ENCODE results near the gene RELN.

Gene RELN

DNA sequence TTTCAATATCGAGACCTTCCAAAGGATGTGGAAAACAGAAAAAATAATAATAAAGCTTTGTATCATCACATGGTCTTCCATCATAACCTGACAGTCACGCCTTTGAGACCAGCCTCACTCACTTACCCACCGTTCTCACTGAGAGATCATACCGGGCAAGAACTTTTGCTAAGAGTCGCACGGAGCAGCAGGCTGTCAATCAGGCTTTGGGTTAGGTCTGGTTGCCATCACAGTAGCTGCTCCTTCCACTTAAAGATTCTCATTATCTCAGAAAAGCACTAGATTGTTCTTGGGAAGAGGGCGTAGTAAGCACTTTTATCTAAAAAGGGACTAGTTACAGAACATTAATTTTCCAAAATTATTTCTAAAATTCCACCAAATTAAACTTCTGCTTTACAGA lies 2.0 kb downstream of the RELN start:
- peaks cover 5% of the 10 kb centered on the region for H3K4me1 ChIP-seq (ENCODE audit: insufficient read depth, low read length)
- no peak overlapping the region for H3K4me3 ChIP-seq (ENCODE audit: low read length)
- peaks cover 78% of the 10 kb centered on the region for H3K27me3 ChIP-seq (ENCODE audit: insufficient read depth, low read length)
- no peaks in the 10 kb centered on the region for H3K36me3 ChIP-seq (ENCODE audit: insufficient read depth, low read length)
- H3K9me3 ChIP-seq (ENCODE audit: low read length): no peaks in the 10 kb centered on the region
- H2AFZ ChIP-seq (ENCODE audit: low read depth, low read length): no peak overlapping the region

DNA sequence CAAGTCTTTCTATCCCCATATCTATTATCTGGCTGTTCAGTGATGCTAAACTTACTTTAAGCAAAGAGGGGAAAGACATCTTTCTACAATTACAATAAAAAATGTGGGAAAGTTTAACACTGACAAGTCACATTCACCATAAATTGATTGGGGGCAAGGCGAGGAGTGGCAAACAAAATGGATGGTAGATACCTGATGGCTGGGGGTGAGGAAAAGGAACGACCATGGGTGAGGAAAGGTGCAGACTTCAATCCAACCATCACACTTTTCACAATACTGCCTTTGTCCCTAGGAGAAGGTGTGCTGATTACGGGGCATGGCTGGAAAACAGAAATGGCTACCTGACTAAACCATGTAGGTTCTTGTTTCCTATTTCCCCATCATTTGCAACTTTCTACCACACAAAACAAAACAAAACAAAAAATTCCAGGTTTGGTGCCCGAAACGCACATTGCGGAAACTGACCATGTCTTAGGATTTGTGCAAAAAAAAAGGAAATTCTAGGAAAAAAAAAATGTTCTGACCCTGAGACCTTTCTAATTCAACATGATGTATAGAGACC lies 3.8 kb downstream of the RELN start:
- Histone ChIP-seq H3K9me3 (ENCODE audit: low read length) (no peaks in the 10 kb centered on the region), H3K36me3 (ENCODE audit: insufficient read depth, low read length) (no peaks in the 10 kb centered on the region), H3K27me3 (ENCODE audit: insufficient read depth, low read length) (peaks cover 70% of the 10 kb centered on the region), H2AFZ (ENCODE audit: low read depth, low read length) (no peak overlapping the region), H3K4me3 (ENCODE audit: low read length) (no peak overlapping the region), H3K4me1 (ENCODE audit: insufficient read depth, low read length) (peaks cover 5% of the 10 kb centered on the region)

DNA sequence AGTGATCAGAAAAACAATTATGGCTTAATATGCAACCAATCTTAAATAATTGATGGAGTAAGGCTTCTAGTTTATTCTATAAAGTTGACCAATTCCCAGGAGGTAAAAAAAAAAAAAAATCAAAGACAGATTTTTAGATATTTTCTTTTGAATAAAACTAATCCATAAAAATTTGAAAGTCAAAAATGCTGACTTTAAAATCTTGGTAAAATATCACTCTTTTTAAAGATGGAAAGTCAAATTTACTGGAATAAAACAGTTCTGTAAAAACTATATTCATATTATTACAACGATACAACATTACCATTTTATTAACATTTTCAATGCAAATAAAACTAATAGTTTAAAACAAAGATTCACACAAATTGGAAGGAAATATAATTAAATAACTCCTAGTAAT lies 5.4 kb downstream of the RELN start:
- H2AFZ ChIP-seq (ENCODE audit: low read depth, low read length): no peak overlapping the region
- H3K36me3 ChIP-seq (ENCODE audit: insufficient read depth, low read length): no peaks in the 10 kb centered on the region
- H3K9me3 ChIP-seq (ENCODE audit: low read length): no peaks in the 10 kb centered on the region
- H3K4me3 ChIP-seq (ENCODE audit: low read length): no peak overlapping the region
- peaks cover 64% of the 10 kb centered on the region for H3K27me3 ChIP-seq (ENCODE audit: insufficient read depth, low read length)
- peaks cover 5% of the 10 kb centered on the region for H3K4me1 ChIP-seq (ENCODE audit: insufficient read depth, low read length)

GRCh38 chr7:103983201-103983977 lies 6.1 kb downstream of the RELN start:
- H3K27me3 ChIP-seq (ENCODE audit: insufficient read depth, low read length): peaks cover 58% of the 10 kb centered on the region

GRCh38 chr7:103981003-103981423 lies 8.4 kb downstream of the RELN start:
- Histone ChIP-seq H3K27me3 (ENCODE audit: insufficient read depth, low read length) (peaks cover 37% of the 10 kb centered on the region), H3K4me3 (ENCODE audit: low read length) (no peak overlapping the region), H2AFZ (ENCODE audit: low read depth, low read length) (no peak overlapping the region), H3K4me1 (ENCODE audit: insufficient read depth, low read length) (no peaks in the 10 kb centered on the region), H3K9me3 (ENCODE audit: low read length) (no peaks in the 10 kb centered on the region), H3K36me3 (ENCODE audit: insufficient read depth, low read length) (no peaks in the 10 kb centered on the region)

More at GRCh38 chr7:103983201-103983977, 6.1 kb downstream of the RELN start:
- Histone ChIP-seq H3K36me3 (ENCODE audit: insufficient read depth, low read length) (no peaks in the 10 kb centered on the region), H2AFZ (ENCODE audit: low read depth, low read length) (no peak overlapping the region), H3K4me1 (ENCODE audit: insufficient read depth, low read length) (no peaks in the 10 kb centered on the region), H3K9me3 (ENCODE audit: low read length) (no peaks in the 10 kb centered on the region), H3K4me3 (ENCODE audit: low read length) (no peak overlapping the region)

GRCh38 chr7:103972779-103973434 lies 16.6 kb downstream of the RELN start:
- Histone ChIP-seq H3K27me3 (ENCODE audit: insufficient read depth, low read length) (no peaks in the 10 kb centered on the region), H3K4me3 (ENCODE audit: low read length) (no peak overlapping the region)

GRCh38 chr7:103967401-103967800 lies 22.1 kb downstream of the RELN start:
- Histone ChIP-seq H3K27me3 (ENCODE audit: insufficient read depth, low read length) (no peaks in the 10 kb centered on the region), H3K4me3 (ENCODE audit: low read length) (no peak overlapping the region), H3K9me3 (ENCODE audit: low read length) (no peaks in the 10 kb centered on the region), H2AFZ (ENCODE audit: low read depth, low read length) (no peak overlapping the region), H3K36me3 (ENCODE audit: insufficient read depth, low read length) (no peaks in the 10 kb centered on the region), H3K4me1 (ENCODE audit: insufficient read depth, low read length) (no peaks in the 10 kb centered on the region)

More at GRCh38 chr7:103972779-103973434, 16.6 kb downstream of the RELN start:
- Histone ChIP-seq H3K36me3 (ENCODE audit: insufficient read depth, low read length) (no peaks in the 10 kb centered on the region), H3K9me3 (ENCODE audit: low read length) (no peaks in the 10 kb centered on the region), H2AFZ (ENCODE audit: low read depth, low read length) (no peak overlapping the region), H3K4me1 (ENCODE audit: insufficient read depth, low read length) (no peaks in the 10 kb centered on the region)

- Histone ChIP-seq H3K36me3 (ENCODE audit: insufficient read depth, low read length) (no peaks in the 10 kb centered on the region), H3K27me3 (ENCODE audit: insufficient read depth, low read length) (no peaks in the 10 kb centered on the region), H3K4me1 (ENCODE audit: insufficient read depth, low read length) (no peaks in the 10 kb centered on the region), H3K4me3 (ENCODE audit: low read length) (no peak overlapping the region), H2AFZ (ENCODE audit: low read depth, low read length) (no peak overlapping the region), H3K9me3 (ENCODE audit: low read length) (no peaks in the 10 kb centered on the region)
Observed at GRCh38 chr7:103966593-103967277, 22.7 kb downstream of the RELN start.

GRCh38 chr7:103964269-103964668 lies 25.2 kb downstream of the RELN start:
- Histone ChIP-seq H3K4me1 (ENCODE audit: insufficient read depth, low read length) (no peaks in the 10 kb centered on the region), H2AFZ (ENCODE audit: low read depth, low read length) (no peak overlapping the region), H3K36me3 (ENCODE audit: insufficient read depth, low read length) (no peaks in the 10 kb centered on the region), H3K27me3 (ENCODE audit: insufficient read depth, low read length) (peaks cover 4% of the 10 kb centered on the region), H3K4me3 (ENCODE audit: low read length) (no peak overlapping the region), H3K9me3 (ENCODE audit: low read length) (no peaks in the 10 kb centered on the region)

DNA sequence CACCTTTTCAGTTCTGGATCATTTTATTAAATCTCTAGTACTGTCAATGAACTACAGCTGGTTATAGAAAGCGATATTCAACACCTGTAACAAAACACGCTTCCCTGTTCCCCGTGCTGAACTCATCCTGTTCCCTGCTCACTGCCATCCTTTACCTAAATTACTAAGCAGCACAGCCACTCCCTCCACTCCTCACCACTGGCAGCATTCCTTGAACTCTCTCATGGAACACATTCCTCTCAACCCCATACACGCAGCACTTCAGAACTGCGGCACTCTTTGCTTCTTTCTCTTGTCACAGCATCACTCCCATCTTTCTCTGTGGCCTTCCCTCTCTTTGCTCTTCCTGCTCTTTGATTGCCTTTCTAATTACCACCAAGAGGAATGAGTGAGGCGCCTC lies 27.4 kb downstream of the RELN start:
- Histone ChIP-seq H3K27me3 (ENCODE audit: insufficient read depth, low read length) (peaks cover 4% of the 10 kb centered on the region), H3K36me3 (ENCODE audit: insufficient read depth, low read length) (no peaks in the 10 kb centered on the region), H3K4me1 (ENCODE audit: insufficient read depth, low read length) (no peaks in the 10 kb centered on the region), H3K4me3 (ENCODE audit: low read length) (no peak overlapping the region), H2AFZ (ENCODE audit: low read depth, low read length) (no peak overlapping the region), H3K9me3 (ENCODE audit: low read length) (no peaks in the 10 kb centered on the region)

GRCh38 chr7:103958284-103958818 lies 31.1 kb downstream of the RELN start:
- H3K4me1 ChIP-seq (ENCODE audit: insufficient read depth, low read length): no peaks in the 10 kb centered on the region
- H3K9me3 ChIP-seq (ENCODE audit: low read length): no peaks in the 10 kb centered on the region
- H3K4me3 ChIP-seq (ENCODE audit: low read length): no peak overlapping the region
- no peaks in the 10 kb centered on the region for H3K36me3 ChIP-seq (ENCODE audit: insufficient read depth, low read length)
- H3K27me3 ChIP-seq (ENCODE audit: insufficient read depth, low read length): peaks cover 8% of the 10 kb centered on the region
- H2AFZ ChIP-seq (ENCODE audit: low read depth, low read length): no peak overlapping the region

DNA sequence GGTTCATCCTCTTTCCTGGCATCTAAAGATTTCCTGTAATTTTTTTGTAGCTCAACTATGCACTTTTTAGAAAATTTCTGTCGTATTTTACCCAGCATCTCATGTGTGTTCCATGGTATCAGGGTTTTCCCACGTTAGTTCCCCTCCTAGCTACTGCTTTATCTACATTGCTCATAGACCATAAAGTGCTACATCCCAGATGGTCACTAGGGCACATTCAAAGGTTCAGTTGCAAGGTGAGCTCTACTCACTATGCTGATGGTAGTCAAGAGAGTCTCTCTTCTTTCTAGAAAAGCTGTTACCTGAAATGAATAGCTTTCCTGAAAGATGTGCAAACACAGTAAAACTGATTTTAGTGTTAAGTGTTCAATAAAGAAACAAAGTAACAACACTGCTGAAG lies 33.5 kb downstream of the RELN start:
- H3K27me3 ChIP-seq (ENCODE audit: insufficient read depth, low read length): peaks cover 8% of the 10 kb centered on the region
- H3K9me3 ChIP-seq (ENCODE audit: low read length): no peaks in the 10 kb centered on the region
- no peaks in the 10 kb centered on the region for H3K4me1 ChIP-seq (ENCODE audit: insufficient read depth, low read length)
- no peak overlapping the region for H3K4me3 ChIP-seq (ENCODE audit: low read length)
- H3K36me3 ChIP-seq (ENCODE audit: insufficient read depth, low read length): no peaks in the 10 kb centered on the region
- no peak overlapping the region for H2AFZ ChIP-seq (ENCODE audit: low read depth, low read length)

GRCh38 chr7:103952408-103952807 lies 37.0 kb downstream of the RELN start:
- no peaks in the 10 kb centered on the region for H3K36me3 ChIP-seq (ENCODE audit: insufficient read depth, low read length)
- H2AFZ ChIP-seq (ENCODE audit: low read depth, low read length): no peak overlapping the region
- H3K4me1 ChIP-seq (ENCODE audit: insufficient read depth, low read length): no peaks in the 10 kb centered on the region
- H3K27me3 ChIP-seq (ENCODE audit: insufficient read depth, low read length): peaks cover 5% of the 10 kb centered on the region
- H3K4me3 ChIP-seq (ENCODE audit: low read length): no peak overlapping the region
- no peaks in the 10 kb centered on the region for H3K9me3 ChIP-seq (ENCODE audit: low read length)

Measured in neuron (in vitro differentiated cells).